ENCODE data around the gene PRR20G.

- TF ChIP-seq CTCF (IDR thresholded peaks at IDR 0.05; ENCODE audit: poor library complexity), result no peak
- no peak for TF ChIP-seq EZH2 (IDR thresholded peaks at IDR 0.05; ENCODE audit: borderline replicate concordance)
These were observed 24.1 kb downstream of the PRR20G start for GRCh38 chr3:127263586-127264231.
